ENCODE measurements around the gene KIF3B. TPM values are rescaled to one million over a fixed set of nuclear protein-coding genes. Genes with fewer than 3 reads are reported as not detected.

Gene KIF3B
- total and polyA plus RNA-seq, 2 donors (not counting 1 experiment from before 2014, with no cell fraction given): 12.7 to 17.5 TPM

- H3K27me3 ChIP-seq (replicated peaks in 1 of 4; ENCODE audit: control extremely low read depth in 1 of 4, control insufficient read depth in 3 of 4, insufficient read depth in 4 of 4, low read length in 3 of 4): no peaks in the 10 kb centered on the region
- peak overlapping the region; percentile 82 to 96 for H3K27ac ChIP-seq (ENCODE audit: low read length in 2 of 2)
- peaks cover 55 to 78% of the 10 kb centered on the region in 2 donors for H3K4me1 ChIP-seq (ENCODE audit: control insufficient read depth in 2 of 2, insufficient read depth in 2 of 2, low read length in 2 of 2)
- H3K9me3 ChIP-seq (ENCODE audit: control extremely low read depth in 1 of 3, control insufficient read depth in 2 of 3, insufficient read depth in 1 of 3, low read length in 2 of 3): no peaks in the 10 kb centered on the region
- H3K4me2 ChIP-seq (replicated peaks; ENCODE audit: low read depth, low read length, poor library complexity, severe bottlenecking): peak overlapping the region; percentile 94
- ChIA-PET POLR2A (interaction anchor here (0.6 to 1.5 kb wide), 4 partner anchors 39 to 322 kb away, joined by 3 to 5 read pairs (median 4); partner anchors contain the start of gene KIF3B), CTCF (interaction anchor here (0.6 to 1.3 kb wide), 2 partner anchors 22 to 76 kb away, joined by 5 to 6 read pairs; no protein-coding TSS in a partner anchor)
- Mint-ChIP-seq H3K27ac (peak overlapping the region; percentile 89), H3K9me3 (ENCODE audit: insufficient read depth) (no peaks in the 10 kb centered on the region), H3K27me3 (no peaks in the 10 kb centered on the region), H3K4me1 (peaks cover 76% of the 10 kb centered on the region), H3K4me3 (peak overlapping the region; percentile 94)
- DNase-seq (peak; percentile 49), ATAC-seq (ENCODE audit: low read depth) (no peak)
- TF ChIP-seq, protein P1, sequence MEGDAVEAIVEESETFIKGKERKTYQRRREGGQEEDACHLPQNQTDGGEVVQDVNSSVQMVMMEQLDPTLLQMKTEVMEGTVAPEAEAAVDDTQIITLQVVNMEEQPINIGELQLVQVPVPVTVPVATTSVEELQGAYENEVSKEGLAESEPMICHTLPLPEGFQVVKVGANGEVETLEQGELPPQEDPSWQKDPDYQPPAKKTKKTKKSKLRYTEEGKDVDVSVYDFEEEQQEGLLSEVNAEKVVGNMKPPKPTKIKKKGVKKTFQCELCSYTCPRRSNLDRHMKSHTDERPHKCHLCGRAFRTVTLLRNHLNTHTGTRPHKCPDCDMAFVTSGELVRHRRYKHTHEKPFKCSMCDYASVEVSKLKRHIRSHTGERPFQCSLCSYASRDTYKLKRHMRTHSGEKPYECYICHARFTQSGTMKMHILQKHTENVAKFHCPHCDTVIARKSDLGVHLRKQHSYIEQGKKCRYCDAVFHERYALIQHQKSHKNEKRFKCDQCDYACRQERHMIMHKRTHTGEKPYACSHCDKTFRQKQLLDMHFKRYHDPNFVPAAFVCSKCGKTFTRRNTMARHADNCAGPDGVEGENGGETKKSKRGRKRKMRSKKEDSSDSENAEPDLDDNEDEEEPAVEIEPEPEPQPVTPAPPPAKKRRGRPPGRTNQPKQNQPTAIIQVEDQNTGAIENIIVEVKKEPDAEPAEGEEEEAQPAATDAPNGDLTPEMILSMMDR (IDR thresholded peaks at IDR 0.05): no peak
- TF ChIP-seq EZH2 (IDR thresholded peaks at IDR 0.05; ENCODE audit: borderline replicate concordance, insufficient read depth, low read depth, low read length, poor library complexity, severe bottlenecking): no peak
- no peaks in the 10 kb centered on the region for H3K36me3 ChIP-seq (replicated peaks in 1 of 2; ENCODE audit: control extremely low read depth in 1 of 2, control insufficient read depth in 1 of 2, extremely low read depth in 1 of 2, insufficient read depth in 2 of 2, low read length in 1 of 2)
- H4K20me1 ChIP-seq (ENCODE audit: control insufficient read depth, insufficient read depth, low read length, poor library complexity, severe bottlenecking): peaks cover 53% of the 10 kb centered on the region
- intact Hi-C loops (cut with micrococcal nuclease): loop anchor here (5.0 kb wide), 1 partner anchor 178 kb away; no protein-coding TSS in a partner anchor
- WGBS (ENCODE audit: insufficient coverage): 51% methylated on average over 6 of the region's 11 CpGs
- H2AFZ ChIP-seq (ENCODE audit: insufficient read depth, low read depth, low read length, poor library complexity, severe bottlenecking): peak overlapping the region; percentile 63
- H3K4me3 ChIP-seq (ENCODE audit: control extremely low read depth in 1 of 5, extremely low read depth in 1 of 5, insufficient read depth in 1 of 5, low read depth in 2 of 5, low read length in 4 of 5): peak overlapping the region; percentile 30 to 95 (median 86)
- peak overlapping the region; percentile 92 for H3K9ac ChIP-seq (ENCODE audit: low read length)
- peaks cover 62% of the 10 kb centered on the region for H3K79me2 ChIP-seq (ENCODE audit: control insufficient read depth, insufficient read depth, low read length)
Observed at GRCh38 chr20:32359633-32360332, 82.3 kb downstream of the KIF3B start.

GRCh38 chr20:32360333-32360634 is 82.8 kb downstream of the KIF3B start:
- Histone ChIP-seq H3K27ac (ENCODE audit: low read length in 2 of 2) (peak overlapping the region; percentile 35 to 96), H3K9ac (ENCODE audit: low read length) (peak overlapping the region; percentile 92), H3K4me2 (replicated peaks; ENCODE audit: low read depth, low read length, poor library complexity, severe bottlenecking) (peak overlapping the region; percentile 94), H3K79me2 (ENCODE audit: control insufficient read depth, insufficient read depth, low read length) (peaks cover 67% of the 10 kb centered on the region), H3K4me1 (ENCODE audit: control insufficient read depth in 2 of 2, insufficient read depth in 2 of 2, low read length in 2 of 2) (peaks cover 53 to 78% of the 10 kb centered on the region in 2 donors), H3K4me3 (ENCODE audit: control extremely low read depth in 1 of 5, extremely low read depth in 1 of 5, insufficient read depth in 1 of 5, low read depth in 2 of 5, low read length in 4 of 5) (peak overlapping the region in 3 of 5 experiments; percentile 83 to 93 (median 86)), H3K36me3 (replicated peaks in 1 of 2; ENCODE audit: control extremely low read depth in 1 of 2, control insufficient read depth in 1 of 2, extremely low read depth in 1 of 2, insufficient read depth in 2 of 2, low read length in 1 of 2) (no peaks in the 10 kb centered on the region), H2AFZ (ENCODE audit: insufficient read depth, low read depth, low read length, poor library complexity, severe bottlenecking) (no peak overlapping the region), H4K20me1 (ENCODE audit: control insufficient read depth, insufficient read depth, low read length, poor library complexity, severe bottlenecking) (peaks cover 58% of the 10 kb centered on the region), H3K27me3 (replicated peaks in 1 of 4; ENCODE audit: control extremely low read depth in 1 of 4, control insufficient read depth in 3 of 4, insufficient read depth in 4 of 4, low read length in 3 of 4) (no peaks in the 10 kb centered on the region), H3K9me3 (ENCODE audit: control extremely low read depth in 1 of 3, control insufficient read depth in 2 of 3, insufficient read depth in 1 of 3, low read length in 2 of 3) (no peaks in the 10 kb centered on the region)
- TF ChIP-seq EZH2 (IDR thresholded peaks at IDR 0.05; ENCODE audit: borderline replicate concordance, insufficient read depth, low read depth, low read length, poor library complexity, severe bottlenecking): no peak
- TF ChIP-seq, protein P1 (IDR thresholded peaks at IDR 0.05): no peak
- CTCF ChIA-PET: no interaction called here
- WGBS (ENCODE audit: insufficient coverage): 87% methylated on average over 5 of the region's 5 CpGs
- intact Hi-C loops (cut with micrococcal nuclease): no loop called here
- H3K27me3 Mint-ChIP-seq: no peaks in the 10 kb centered on the region
- peaks cover 76% of the 10 kb centered on the region for H3K4me1 Mint-ChIP-seq
- no peaks in the 10 kb centered on the region for H3K9me3 Mint-ChIP-seq (ENCODE audit: insufficient read depth)
- POLR2A ChIA-PET: interaction anchor here (1.5 kb wide), 1 partner anchor 75 kb away, joined by 4 read pairs; no protein-coding TSS in a partner anchor
- peak overlapping the region; percentile 94 for H3K4me3 Mint-ChIP-seq
- no peak for DNase-seq
- H3K27ac Mint-ChIP-seq: peak overlapping the region; percentile 89
- ATAC-seq (ENCODE audit: low read depth): no peak

Data from B cell (primary cell).